ENCODE measurements around the gene XCR1.

Gene XCR1

DNA sequence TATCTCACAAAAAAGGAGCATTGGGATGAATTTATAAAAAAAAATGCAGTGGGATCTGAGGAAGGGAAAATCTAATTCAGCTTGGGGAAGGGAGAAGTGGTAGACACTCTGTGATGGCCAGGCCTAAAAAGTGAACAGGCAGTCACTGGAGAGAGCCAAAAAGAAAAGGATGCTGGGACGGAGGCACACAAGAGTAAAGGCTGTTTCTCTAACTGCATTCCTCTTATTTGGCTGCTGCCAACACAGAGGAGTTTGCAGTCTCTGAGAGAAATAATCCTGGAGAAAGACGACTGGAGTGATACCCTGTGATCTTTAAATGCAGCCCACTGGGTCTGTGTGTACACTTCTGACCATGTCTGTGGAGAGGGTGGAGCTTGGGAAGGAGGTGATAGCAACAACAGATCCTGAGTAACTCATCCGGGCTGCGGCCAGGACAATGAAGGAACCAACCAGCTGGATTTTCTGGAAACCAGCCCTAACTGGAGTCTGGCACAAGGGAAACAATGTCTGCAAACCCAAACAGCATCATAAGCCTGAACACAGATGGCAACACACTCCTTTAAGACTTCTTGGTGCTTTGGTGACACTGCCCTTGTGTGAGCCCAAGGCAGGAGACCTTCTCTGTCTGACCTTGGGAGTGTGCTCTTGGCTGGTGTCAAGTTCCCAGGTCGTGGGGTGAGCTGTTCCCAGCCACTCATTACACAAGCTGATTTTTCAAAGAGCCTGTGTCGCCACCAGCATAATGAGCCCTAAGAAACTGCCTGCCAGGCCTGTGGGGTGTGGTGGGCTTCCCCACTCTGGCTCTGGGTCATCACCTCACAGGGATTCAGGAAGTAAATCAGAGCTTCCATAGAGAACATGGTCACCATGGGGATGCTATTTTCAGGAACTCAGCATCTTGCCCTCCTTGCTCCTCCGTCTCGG, 39.7 kb downstream of the XCR1 start:
- no peak overlapping the region for H3K4me2 ChIP-seq (ENCODE audit: insufficient read depth, low read length, poor library complexity, severe bottlenecking)
- peaks cover 3% of the 10 kb centered on the region for H3K79me1 ChIP-seq (ENCODE audit: low read depth, low read length)
- no peak overlapping the region for H3K4ac ChIP-seq (ENCODE audit: low read length)
- no peak overlapping the region for H4K91ac ChIP-seq (ENCODE audit: low read depth, low read length, poor library complexity)
- H3K36me3 ChIP-seq (replicated peaks in 1 of 2; ENCODE audit: control insufficient read depth in 2 of 2, insufficient read depth in 2 of 2, low read length in 2 of 2) = peaks cover 16 to 29% of the 10 kb centered on the region in 2 donors
- H2BK12ac ChIP-seq (ENCODE audit: low read length) = no peak overlapping the region
- H3K14ac ChIP-seq (ENCODE audit: low read length) = no peak overlapping the region
- H2BK120ac ChIP-seq (ENCODE audit: low read depth, low read length) = no peak overlapping the region
- no peak for DNase-seq (ENCODE audit: low spot score)
- H3K18ac ChIP-seq (ENCODE audit: low read length) = no peak overlapping the region
- no peaks in the 10 kb centered on the region for H3K9me3 ChIP-seq (replicated peaks in 1 of 2; ENCODE audit: control insufficient read depth in 2 of 2, insufficient read depth in 1 of 2, low read depth in 1 of 2, low read length in 2 of 2)
- H2AK5ac ChIP-seq (ENCODE audit: low read depth, low read length) = no peak overlapping the region
- WGBS, 2 donors (ENCODE audit: extremely low coverage in 2 of 2, insufficient read length in 2 of 2, insufficient replicate concordance in 1 of 2) = no CpG with 5 or more reads among the region's 8 CpGs
- no peak overlapping the region for H3K23ac ChIP-seq (ENCODE audit: low read depth, low read length, poor library complexity)
- H2AFZ ChIP-seq (ENCODE audit: low read length) = no peak overlapping the region
- H2BK5ac ChIP-seq (ENCODE audit: low read length) = no peak overlapping the region
- peaks cover 3 to 6% of the 10 kb centered on the region in 2 donors for H3K4me1 ChIP-seq (ENCODE audit: control insufficient read depth in 2 of 2, insufficient read depth in 1 of 2, low read depth in 1 of 2, low read length in 2 of 2)
- no peak overlapping the region for H3K4me3 ChIP-seq (ENCODE audit: low read length in 2 of 2)
- no peak overlapping the region for H2BK15ac ChIP-seq (ENCODE audit: low read length)
- no peaks in the 10 kb centered on the region for H3K27me3 ChIP-seq (ENCODE audit: control insufficient read depth in 3 of 3, insufficient read depth in 3 of 3, low read depth in 1 of 3, low read length in 3 of 3)
- no peak overlapping the region for H3K9ac ChIP-seq (ENCODE audit: low read depth, low read length, poor library complexity)
- H4K8ac ChIP-seq (ENCODE audit: low read depth, low read length) = no peak overlapping the region
- H3K27ac ChIP-seq (replicated peaks; ENCODE audit: low read length) = no peak overlapping the region

DNA sequence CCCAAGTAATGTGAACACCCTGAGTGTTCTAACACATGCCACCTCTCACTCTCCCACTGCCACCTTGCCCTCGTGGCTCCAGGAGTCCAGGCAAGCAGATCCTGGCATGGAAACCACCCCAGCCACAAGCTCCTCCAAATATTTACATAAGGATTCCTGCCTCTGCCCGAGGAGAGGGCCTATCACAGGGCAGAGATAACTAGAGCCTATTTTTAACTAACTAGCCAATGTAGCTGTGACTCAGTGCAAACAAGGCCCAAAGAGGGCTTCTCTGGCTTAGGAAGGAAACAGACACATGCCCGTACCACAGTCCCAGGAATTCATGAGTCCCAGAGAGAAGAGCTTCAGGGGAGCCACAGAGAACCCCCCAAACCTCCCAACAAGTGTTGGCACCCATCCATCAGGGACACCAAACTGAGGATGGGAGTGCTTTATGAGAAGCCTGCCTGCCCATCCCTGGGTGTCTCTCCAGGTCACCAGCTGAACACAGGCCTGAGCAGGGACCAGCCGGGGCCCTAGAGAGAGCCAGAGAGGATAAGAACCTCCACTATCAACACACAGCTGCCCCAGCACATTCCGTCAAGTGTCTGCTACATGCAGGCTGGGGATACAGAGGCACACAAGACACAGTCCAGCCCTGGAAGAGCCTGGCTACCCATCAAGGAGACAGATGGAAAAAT, 40.8 kb downstream of the XCR1 start:
- no peak overlapping the region for H2AFZ ChIP-seq (ENCODE audit: low read length)
- H3K4me1 ChIP-seq (ENCODE audit: control insufficient read depth in 2 of 2, insufficient read depth in 1 of 2, low read depth in 1 of 2, low read length in 2 of 2) = peaks cover 3 to 6% of the 10 kb centered on the region in 2 donors
- peaks cover 16 to 40% of the 10 kb centered on the region in 2 donors for H3K36me3 ChIP-seq (replicated peaks in 1 of 2; ENCODE audit: control insufficient read depth in 2 of 2, insufficient read depth in 2 of 2, low read length in 2 of 2)
- H2BK120ac ChIP-seq (ENCODE audit: low read depth, low read length) = no peak overlapping the region
- DNase-seq (ENCODE audit: low spot score) = no peak
- no peaks in the 10 kb centered on the region for H3K9me3 ChIP-seq (replicated peaks in 1 of 2; ENCODE audit: control insufficient read depth in 2 of 2, insufficient read depth in 1 of 2, low read depth in 1 of 2, low read length in 2 of 2)
- no peak overlapping the region for H3K4me3 ChIP-seq (ENCODE audit: low read length in 2 of 2)
- H2BK15ac ChIP-seq (ENCODE audit: low read length) = no peak overlapping the region
- H2BK5ac ChIP-seq (ENCODE audit: low read length) = no peak overlapping the region
- WGBS, 2 donors (ENCODE audit: extremely low coverage in 2 of 2, insufficient read length in 2 of 2, insufficient replicate concordance in 1 of 2) = no CpG with 5 or more reads among the region's 5 CpGs
- no peak overlapping the region for H3K23ac ChIP-seq (ENCODE audit: low read depth, low read length, poor library complexity)
- H2AK5ac ChIP-seq (ENCODE audit: low read depth, low read length) = no peak overlapping the region
- peaks cover 2% of the 10 kb centered on the region for H3K79me1 ChIP-seq (ENCODE audit: low read depth, low read length)
- H3K9ac ChIP-seq (ENCODE audit: low read depth, low read length, poor library complexity) = no peak overlapping the region
- H3K27ac ChIP-seq (replicated peaks; ENCODE audit: low read length) = no peak overlapping the region
- H3K4me2 ChIP-seq (ENCODE audit: insufficient read depth, low read length, poor library complexity, severe bottlenecking) = no peak overlapping the region
- H3K4ac ChIP-seq (ENCODE audit: low read length) = no peak overlapping the region
- no peak overlapping the region for H3K14ac ChIP-seq (ENCODE audit: low read length)
- no peak overlapping the region for H3K18ac ChIP-seq (ENCODE audit: low read length)
- no peak overlapping the region for H4K91ac ChIP-seq (ENCODE audit: low read depth, low read length, poor library complexity)
- H2BK12ac ChIP-seq (ENCODE audit: low read length) = no peak overlapping the region
- no peaks in the 10 kb centered on the region for H3K27me3 ChIP-seq (ENCODE audit: control insufficient read depth in 3 of 3, insufficient read depth in 3 of 3, low read depth in 1 of 3, low read length in 3 of 3)
- H4K8ac ChIP-seq (ENCODE audit: low read depth, low read length) = no peak overlapping the region

DNA sequence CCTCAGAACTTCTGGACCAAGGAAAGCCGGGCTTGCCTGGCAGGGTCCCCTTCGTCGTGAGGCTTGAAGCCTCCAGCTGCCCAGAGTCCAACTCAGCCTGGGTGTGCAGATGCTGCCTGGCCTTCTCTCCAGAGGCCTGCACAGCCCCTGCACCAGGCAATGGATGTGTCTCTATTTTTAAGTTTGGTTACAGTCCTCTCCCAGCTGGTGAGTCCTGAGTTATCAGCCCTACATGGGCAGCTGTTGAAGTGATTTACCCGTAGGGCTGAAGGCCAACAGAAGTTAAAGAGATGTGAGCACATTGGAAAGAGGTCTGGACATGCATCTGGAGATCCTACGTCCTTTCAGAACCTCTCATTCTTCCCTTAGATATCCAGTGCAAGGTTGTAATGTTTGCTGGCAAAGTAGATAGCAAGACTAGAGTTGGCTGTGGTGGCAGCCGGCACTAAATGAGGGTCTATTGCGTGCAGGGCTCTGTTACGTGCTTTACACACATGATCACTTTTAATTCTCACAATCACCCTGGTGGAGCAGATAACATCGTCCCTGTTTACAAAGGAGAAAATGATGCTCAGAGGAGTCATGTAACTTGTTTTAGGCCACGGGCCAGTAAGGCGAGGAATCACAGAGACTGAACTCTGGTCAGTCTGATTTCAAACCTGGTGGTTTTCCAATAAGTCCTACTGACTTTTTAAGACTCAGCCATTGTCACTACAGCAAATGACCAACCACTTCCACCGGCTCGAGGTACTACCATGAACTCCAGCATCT, 41.6 kb downstream of the XCR1 start:
- H2BK15ac ChIP-seq (ENCODE audit: low read length) = no peak overlapping the region
- no peak overlapping the region for H3K4me2 ChIP-seq (ENCODE audit: insufficient read depth, low read length, poor library complexity, severe bottlenecking)
- H3K27me3 ChIP-seq (ENCODE audit: control insufficient read depth in 3 of 3, insufficient read depth in 3 of 3, low read depth in 1 of 3, low read length in 3 of 3) = no peaks in the 10 kb centered on the region
- H3K36me3 ChIP-seq (replicated peaks in 1 of 2; ENCODE audit: control insufficient read depth in 2 of 2, insufficient read depth in 2 of 2, low read length in 2 of 2) = peaks cover 16 to 48% of the 10 kb centered on the region in 2 donors
- no peak overlapping the region for H3K4me3 ChIP-seq (ENCODE audit: low read length in 2 of 2)
- H3K9ac ChIP-seq (ENCODE audit: low read depth, low read length, poor library complexity) = no peak overlapping the region
- no peak for DNase-seq (ENCODE audit: low spot score)
- no peak overlapping the region for H4K8ac ChIP-seq (ENCODE audit: low read depth, low read length)
- no peak overlapping the region for H4K91ac ChIP-seq (ENCODE audit: low read depth, low read length, poor library complexity)
- H3K4ac ChIP-seq (ENCODE audit: low read length) = no peak overlapping the region
- H2BK120ac ChIP-seq (ENCODE audit: low read depth, low read length) = no peak overlapping the region
- no peak overlapping the region for H2BK12ac ChIP-seq (ENCODE audit: low read length)
- H2AFZ ChIP-seq (ENCODE audit: low read length) = no peak overlapping the region
- peaks cover 3 to 6% of the 10 kb centered on the region in 2 donors for H3K4me1 ChIP-seq (ENCODE audit: control insufficient read depth in 2 of 2, insufficient read depth in 1 of 2, low read depth in 1 of 2, low read length in 2 of 2)
- no peak overlapping the region for H3K14ac ChIP-seq (ENCODE audit: low read length)
- no peak overlapping the region for H3K18ac ChIP-seq (ENCODE audit: low read length)
- H3K27ac ChIP-seq (replicated peaks; ENCODE audit: low read length) = no peak overlapping the region
- no peak overlapping the region for H2AK5ac ChIP-seq (ENCODE audit: low read depth, low read length)
- no peaks in the 10 kb centered on the region for H3K79me1 ChIP-seq (ENCODE audit: low read depth, low read length)
- H2BK5ac ChIP-seq (ENCODE audit: low read length) = no peak overlapping the region
- no peaks in the 10 kb centered on the region for H3K9me3 ChIP-seq (replicated peaks in 1 of 2; ENCODE audit: control insufficient read depth in 2 of 2, insufficient read depth in 1 of 2, low read depth in 1 of 2, low read length in 2 of 2)
- no CpG with 5 or more reads among the region's 13 CpGs for WGBS, 2 donors (ENCODE audit: extremely low coverage in 2 of 2, insufficient read length in 2 of 2, insufficient replicate concordance in 1 of 2)
- H3K23ac ChIP-seq (ENCODE audit: low read depth, low read length, poor library complexity) = no peak overlapping the region

Measured in neuronal stem cell (in vitro differentiated cells).